Colonic mucosa (tissue), 4 donors: ENCODE data around the gene NDUFS2. TPM values are rescaled to one million over a fixed set of nuclear protein-coding genes. Genes with fewer than 3 reads are reported as not detected.

Experiments used
- DNase-seq: peaks from one replicate; pipeline ENCODE4 v3.0.0-alpha.2; 2020
- H3K27ac ChIP-seq: fragments of 200-600 bp; one replicate; pipeline ENCODE4 v1.8.0; 2021
- H3K27me3 ChIP-seq: fragments of 200-600 bp; one replicate; pipeline ENCODE4 v1.8.0; 2021
- H3K36me3 ChIP-seq: fragments of 200-600 bp; one replicate; pipeline ENCODE4 v1.8.0; 2021
- H3K4me1 ChIP-seq: fragments of 200-600 bp; one replicate; pipeline ENCODE4 v1.8.0; 2021; ENCODE audit warnings: mild to moderate bottlenecking
- H3K4me3 ChIP-seq: fragments of 200-600 bp; one replicate; pipeline ENCODE4 v1.8.0; 2021
- H3K9ac ChIP-seq, 2 donors: one replicate each; pipeline ENCODE4 v1.7.0; 2013; ENCODE audit warnings: control low read depth in 2 of 2, low read depth in 2 of 2, low read length in 2 of 2
- H3K9me3 ChIP-seq: fragments of 200-600 bp; one replicate; pipeline ENCODE4 v1.8.0; 2021
- CTCF ChIP-seq: fragments of 200-600 bp; IDR thresholded peaks from one replicate; pipeline ENCODE4 v1.8.0; 2022; ENCODE audit warnings: antibody characterized with exemption, mild to moderate bottlenecking
- intact Hi-C: fragments of 100-400 bp; cut with DNase I; formaldehyde crosslinking; loops from one replicate; pipeline ENCODE4 v1.14.1; 2022
- total RNA-seq, 2 donors: library from RNA; stranded (reverse); fragmentation: NEBNext Ultra II Directional in 1 of 2; extraction: Animal tissue kit (Norgen Biotek cat#: 25700) in 1 of 2; gene quantifications; one replicate each; pipeline ENCODE4 v1.2.1, GENCODE V29; 2021
- donor health status: healthy.
- donor health status: DM: no; HTN: no; CAD: no.
- donor health status: DM: no; HTN: no; CAD: no.

Gene NDUFS2
- total RNA-seq, 2 donors from 2014 or later, result 167 to 169 TPM

DNA sequence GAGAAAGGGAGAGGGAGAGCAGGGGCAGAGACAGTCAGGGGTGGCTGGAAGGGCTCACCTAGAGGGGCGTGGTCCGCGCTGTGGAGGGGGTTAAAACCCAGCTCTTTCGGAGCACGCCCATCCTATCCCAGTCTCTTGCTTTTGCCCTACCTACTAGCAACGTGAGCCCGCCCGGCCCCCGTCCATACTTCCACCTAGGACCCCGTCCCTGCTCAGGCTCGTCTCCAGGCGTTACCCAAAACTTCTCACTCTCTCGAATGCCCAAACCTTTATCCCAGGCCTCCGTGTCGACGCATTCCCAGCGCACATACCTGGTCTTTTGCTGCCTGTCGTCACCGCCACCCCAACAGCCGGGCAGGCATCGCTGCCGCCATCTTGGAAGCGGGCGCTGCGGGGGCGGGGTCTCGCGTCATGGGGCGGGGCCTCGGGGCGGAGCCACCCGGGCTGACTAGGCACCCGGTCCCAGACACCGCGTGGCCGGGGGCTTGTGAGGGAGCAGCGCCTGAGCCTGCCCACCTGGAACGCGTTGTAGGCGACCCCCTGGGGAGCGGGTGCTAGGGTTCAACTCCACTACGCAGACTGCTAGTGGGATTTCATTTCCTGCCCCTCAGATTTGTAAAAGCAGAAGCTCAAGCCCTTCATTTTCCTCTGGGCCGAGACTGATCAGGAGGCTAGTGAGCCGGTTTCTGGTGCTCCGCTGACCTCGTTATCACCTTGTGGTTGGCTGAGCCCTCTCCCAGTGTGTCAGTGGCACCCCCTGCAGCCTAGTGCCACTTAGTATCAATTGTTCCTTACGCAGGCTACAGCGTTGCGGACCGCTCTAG lies 24.8 kb upstream of the NDUFS2 start, which contains the start of gene B4GALT3:
TSS of gene B4GALT3 (minus strand) at position 396 of the 824 bp plus-strand sequence. CDS start 1,447 bp downstream, outside the sequence.
- no peak for TF ChIP-seq CTCF
- intact Hi-C loops, result no loop called here
- H3K4me3 ChIP-seq, result peak within 1 kb of the TSS; percentile 83
- H3K9me3 ChIP-seq, result no peaks in the 10 kb centered on the region
- no peaks in the 10 kb centered on the region for H3K27me3 ChIP-seq
- H3K27ac ChIP-seq, result peak within 1 kb of the TSS; percentile 83
- peak within 1 kb of the TSS; percentile 81 to 97 for H3K9ac ChIP-seq
- DNase-seq, result peak; percentile 94
- peaks cover 6% of the 10 kb centered on the region for H3K36me3 ChIP-seq
- H3K4me1 ChIP-seq, result peaks cover 4% of the 10 kb centered on the region

DNA sequence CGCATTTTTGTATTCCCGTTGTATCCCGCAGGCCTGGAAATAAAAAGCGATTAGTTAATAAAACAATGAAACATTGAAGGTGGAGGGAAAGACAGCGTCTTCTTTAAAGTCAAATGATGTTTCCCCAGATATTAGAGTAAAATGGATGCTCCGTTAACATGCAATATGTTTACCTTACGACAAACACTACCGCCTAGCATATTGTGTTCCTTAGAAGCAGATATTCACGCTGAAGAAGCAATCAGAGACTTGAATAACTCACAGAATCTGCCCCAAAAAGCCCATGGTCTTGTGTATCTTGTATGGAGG lies 24.3 kb upstream of the NDUFS2 start:
- H3K4me1 ChIP-seq, result peaks cover 4% of the 10 kb centered on the region
- no peak for DNase-seq
- peak overlapping the region; percentile 81 to 97 for H3K9ac ChIP-seq
- TF ChIP-seq CTCF, result no peak
- peaks cover 2% of the 10 kb centered on the region for H3K36me3 ChIP-seq
- no peaks in the 10 kb centered on the region for H3K9me3 ChIP-seq
- H3K27me3 ChIP-seq, result no peaks in the 10 kb centered on the region
- intact Hi-C loops, result no loop called here
- peak overlapping the region; percentile 83 for H3K4me3 ChIP-seq
- H3K27ac ChIP-seq, result peak overlapping the region; percentile 83

- Histone ChIP-seq H3K27ac (no peak overlapping the region), H3K36me3 (no peaks in the 10 kb centered on the region), H3K4me1 (peaks cover 4% of the 10 kb centered on the region), H3K27me3 (no peaks in the 10 kb centered on the region), H3K9ac (no peak overlapping the region), H3K4me3 (no peak overlapping the region), H3K9me3 (no peaks in the 10 kb centered on the region)
- intact Hi-C loops, result no loop called here
- TF ChIP-seq CTCF, result no peak
- DNase-seq, result no peak
Observed at GRCh38 chr1:161179698-161180097, 22.5 kb upstream of the NDUFS2 start.

- TF ChIP-seq CTCF, result no peak
- Histone ChIP-seq H3K9ac (no peak overlapping the region), H3K27me3 (no peaks in the 10 kb centered on the region), H3K36me3 (no peaks in the 10 kb centered on the region), H3K9me3 (no peaks in the 10 kb centered on the region), H3K4me1 (peaks cover 4% of the 10 kb centered on the region), H3K27ac (no peak overlapping the region), H3K4me3 (no peak overlapping the region)
- intact Hi-C loops, result no loop called here
- DNase-seq, result no peak
Observed at GRCh38 chr1:161180639-161181038, 21.5 kb upstream of the NDUFS2 start.

DNA sequence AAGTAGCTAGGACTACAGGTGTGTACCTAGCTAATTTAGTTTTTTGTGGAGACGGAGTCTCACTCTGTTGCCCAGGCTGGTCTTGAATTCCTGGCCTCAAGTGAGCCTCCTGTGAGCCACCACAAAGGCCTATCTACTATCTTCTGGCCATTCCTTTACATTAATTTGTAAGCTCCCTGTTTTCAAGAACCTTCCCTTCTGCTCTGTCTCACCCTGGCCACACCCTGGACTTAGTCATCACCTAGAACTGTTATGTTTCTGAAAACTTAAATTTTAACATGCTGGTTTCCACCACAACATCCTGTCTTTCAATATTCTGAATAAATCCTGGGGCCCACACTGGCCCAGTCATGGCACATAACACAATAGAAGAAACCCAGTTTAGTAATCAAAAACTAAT lies 20.0 kb upstream of the NDUFS2 start:
- no peaks in the 10 kb centered on the region for H3K4me1 ChIP-seq
- no peaks in the 10 kb centered on the region for H3K9me3 ChIP-seq
- no peak overlapping the region for H3K4me3 ChIP-seq
- DNase-seq, result no peak
- H3K36me3 ChIP-seq, result no peaks in the 10 kb centered on the region
- no peaks in the 10 kb centered on the region for H3K27me3 ChIP-seq
- intact Hi-C loops, result no loop called here
- no peak overlapping the region for H3K9ac ChIP-seq
- H3K27ac ChIP-seq, result peak overlapping the region; percentile 16
- no peak for TF ChIP-seq CTCF
